T-cell (primary cell): ENCODE data around the gene TGOLN2. TPM values are rescaled to one million over a fixed set of nuclear protein-coding genes. Genes with fewer than 3 reads are reported as not detected.
"Not testable (repeated sequence)": the region's sequence is repeated elsewhere in the genome, so short reads cannot be mapped to it uniquely, and the experiment has no call there.

Experiments
- ATAC-seq, 4 experiments: fragments of 200-7000 bp in 3 of 4; fragments of 150-1000 bp in 1 of 4; cut with Tn5 transposase; replicated peaks in 1 of 4; 1 replicate in 3 of 4; 2 replicates in 1 of 4; pipeline ENCODE4 v1.10.0; 2021; ENCODE audit warnings: moderate library complexity in 3 of 4, mild to moderate bottlenecking in 2 of 4, moderate number of reproducible peaks in 1 of 4
- CTCF ChIA-PET, 2 donors: fragments of 300-600 bp; sonication (Branson Sonifier 250); formaldehyde crosslinking; loops; one replicate each; lab custom pipeline; 2022; ENCODE audit warnings: antibody characterized with exemption in 2 of 2; lab: Charles Lee
- POLR2A ChIA-PET, 2 donors: fragments of 300-600 bp; sonication (Branson Sonifier 250); formaldehyde crosslinking; loops; one replicate each; lab custom pipeline; 2022; ENCODE audit warnings: antibody characterized with exemption in 2 of 2; lab: Charles Lee
- DNase-seq, 35 experiments: peaks; one replicate each; pipeline versions ENCODE4 v3.0.0 to v3.0.0-alpha.2; 2013 to 2023
- H3K27ac ChIP-seq: one replicate; pipeline ENCODE4 v1.5.1; 2013; ENCODE audit warnings: low read length
- H3K27me3 ChIP-seq, 2 experiments: replicated peaks in 1 of 2; 1 replicate in 1 of 2; 2 replicates in 1 of 2; pipeline versions ENCODE4 v1.6.1 to v1.7.0; 2013; ENCODE audit warnings: low read length in 1 of 2, mixed read lengths in 1 of 2; ENCODE audit not compliant: control insufficient read depth in 2 of 2, insufficient read depth in 2 of 2; ENCODE audit errors: extremely low read depth in 1 of 2
- H3K36me3 ChIP-seq, 2 donors: 1 replicate in 1 of 2; 2 replicates in 1 of 2; pipeline versions ENCODE4 v1.6.1 to v1.7.0; 2013; ENCODE audit warnings: low read length in 1 of 2; ENCODE audit not compliant: control insufficient read depth in 2 of 2, insufficient read depth in 1 of 2; ENCODE audit errors: extremely low read depth in 1 of 2
- H3K4me1 ChIP-seq, 2 experiments: 1 replicate in 1 of 2; 2 replicates in 1 of 2; pipeline versions ENCODE4 v1.6.1 to v1.7.0; 2013; ENCODE audit warnings: low read length in 2 of 2, mixed read lengths in 1 of 2; ENCODE audit not compliant: insufficient read depth in 2 of 2, control insufficient read depth in 1 of 2; ENCODE audit errors: extremely low read depth in 1 of 2
- H3K4me3 ChIP-seq, 2 donors: 1 replicate in 1 of 2; 2 replicates in 1 of 2; pipeline versions ENCODE4 v1.5.1 to v1.7.0; 2013; ENCODE audit warnings: mild to moderate bottlenecking in 2 of 2, low read length in 1 of 2, moderate library complexity in 1 of 2; ENCODE audit not compliant: control insufficient read depth in 1 of 2; ENCODE audit errors: extremely low read depth in 1 of 2
- H3K9me3 ChIP-seq: 2 replicates; pipeline ENCODE4 v1.7.0; 2013
- H3K27ac Mint-ChIP-seq, 2 donors: one replicate each; pipeline ENCODE4 v1.8.0; 2020 to 2021; ENCODE audit warnings: mild to moderate bottlenecking in 2 of 2, mixed read lengths in 2 of 2
- H3K27me3 Mint-ChIP-seq, 2 donors: one replicate each; pipeline ENCODE4 v1.8.0; 2021 to 2022; ENCODE audit warnings: mixed read lengths in 2 of 2
- H3K36me3 Mint-ChIP-seq: one replicate; pipeline ENCODE4 v1.8.0; 2021; ENCODE audit warnings: mixed read lengths
- H3K4me1 Mint-ChIP-seq, 3 donors: one replicate each; pipeline ENCODE4 v1.8.0; 2020 to 2022; ENCODE audit warnings: mixed read lengths in 3 of 3, mild to moderate bottlenecking in 1 of 3
- H3K4me3 Mint-ChIP-seq, 3 donors: one replicate each; pipeline ENCODE4 v1.8.0; 2020 to 2022; ENCODE audit warnings: mild to moderate bottlenecking in 3 of 3, mixed read lengths in 3 of 3, moderate library complexity in 3 of 3
- H3K9me3 Mint-ChIP-seq, 3 donors: one replicate each; pipeline ENCODE4 v1.8.0; 2020 to 2022; ENCODE audit warnings: mixed read lengths in 3 of 3
- WGBS: methylation state at CpG from one replicate; pipeline ENCODE4 v1.1.5; 2013; ENCODE audit warnings: missing lambda C conversion rate; ENCODE audit not compliant: insufficient coverage; 5-methylcytosine and 5-hydroxymethylcytosine counted together
- total RNA-seq, 35 experiments: library from RNA in 6 of 35; stranded (reverse) in 6 of 35; fragments of 120-200 nt in 1 of 35; gene quantifications; one replicate each; pipeline versions ENCODE4 v1.2.1 to v1.2.4 and lab custom pipeline; 2013 to 2026

TGOLN2 gene
- total RNA-seq, 5 donors from 2014 or later (not counting 1 experiment from before 2014, with no cell fraction given): 142 to 175 (median 161) TPM

DNA sequence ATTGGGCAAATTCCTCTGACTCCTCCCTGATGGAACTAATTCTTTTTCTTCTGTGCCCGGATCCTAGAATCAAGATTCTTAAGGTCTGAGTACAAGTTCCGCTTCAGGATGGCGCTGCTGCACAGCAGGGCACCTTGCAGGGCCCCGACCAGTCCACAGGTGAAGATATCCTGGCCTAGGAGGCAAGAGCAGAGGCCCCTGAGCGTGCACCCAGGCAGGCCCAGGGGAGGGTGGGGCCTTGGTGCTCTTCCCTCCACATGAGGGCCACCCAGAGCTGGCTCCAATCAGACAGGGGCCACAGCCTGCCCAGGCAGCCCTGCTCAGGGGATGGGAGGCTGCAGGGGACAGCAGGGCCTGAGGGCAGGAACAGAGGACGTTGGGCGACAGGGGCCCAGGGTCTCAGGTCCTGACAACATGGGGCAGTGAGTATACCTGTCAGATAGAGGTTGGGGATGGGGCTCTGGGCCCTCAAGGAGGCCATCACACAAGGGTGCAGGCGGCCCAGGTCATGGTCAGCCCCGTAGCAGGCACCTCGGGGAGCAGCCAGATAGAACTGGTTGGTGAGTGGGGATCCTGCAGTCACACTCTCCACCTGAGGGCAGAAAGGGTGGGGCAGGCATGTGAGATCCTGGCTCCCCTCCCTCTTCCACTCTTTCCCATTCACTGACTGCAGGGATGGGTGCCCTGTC is 15.6 kb upstream of the TGOLN2 start:
- H3K27ac ChIP-seq, H3K4me1 ChIP-seq, H3K9me3 Mint-ChIP-seq, H3K27ac Mint-ChIP-seq, H3K27me3 Mint-ChIP-seq, H3K4me3 Mint-ChIP-seq, H3K9me3 ChIP-seq, DNase-seq, CTCF ChIA-PET, H3K27me3 ChIP-seq, H3K4me3 ChIP-seq, POLR2A ChIA-PET, H3K4me1 Mint-ChIP-seq, ATAC-seq: not testable (repeated sequence)
- 100% methylated on average over 6 of the region's 10 CpGs for WGBS
- peaks cover 7 to 43% of the 10 kb centered on the region in 2 donors for H3K36me3 ChIP-seq
- H3K36me3 Mint-ChIP-seq: peaks cover 49% of the 10 kb centered on the region

GRCh38 chr2:85342156-85342555 is 14.4 kb upstream of the TGOLN2 start:
- Mint-ChIP-seq H3K4me1 (no peaks in the 10 kb centered on the region), H3K27me3 (no peaks in the 10 kb centered on the region), H3K9me3 (no peaks in the 10 kb centered on the region), H3K27ac (no peak overlapping the region), H3K36me3 (peaks cover 41% of the 10 kb centered on the region), H3K4me3 (no peak overlapping the region)
- no peak for DNase-seq
- H3K36me3 ChIP-seq: peaks cover 7 to 37% of the 10 kb centered on the region in 2 donors
- ChIA-PET CTCF (interaction anchor here in 1 of 2 donors (0.6 kb wide), 1 partner anchor 197 kb away, joined by 3 read pairs; the partner anchor contains the start of gene MAT2A), POLR2A (no interaction called here)
- H3K4me3 ChIP-seq: no peak overlapping the region
- H3K9me3 ChIP-seq: no peaks in the 10 kb centered on the region
- no peak overlapping the region for H3K27ac ChIP-seq
- ATAC-seq: no peak
- H3K4me1 ChIP-seq: no peaks in the 10 kb centered on the region
- H3K27me3 ChIP-seq: no peaks in the 10 kb centered on the region
- 89% methylated on average over 1 of the region's 3 CpGs for WGBS

DNA sequence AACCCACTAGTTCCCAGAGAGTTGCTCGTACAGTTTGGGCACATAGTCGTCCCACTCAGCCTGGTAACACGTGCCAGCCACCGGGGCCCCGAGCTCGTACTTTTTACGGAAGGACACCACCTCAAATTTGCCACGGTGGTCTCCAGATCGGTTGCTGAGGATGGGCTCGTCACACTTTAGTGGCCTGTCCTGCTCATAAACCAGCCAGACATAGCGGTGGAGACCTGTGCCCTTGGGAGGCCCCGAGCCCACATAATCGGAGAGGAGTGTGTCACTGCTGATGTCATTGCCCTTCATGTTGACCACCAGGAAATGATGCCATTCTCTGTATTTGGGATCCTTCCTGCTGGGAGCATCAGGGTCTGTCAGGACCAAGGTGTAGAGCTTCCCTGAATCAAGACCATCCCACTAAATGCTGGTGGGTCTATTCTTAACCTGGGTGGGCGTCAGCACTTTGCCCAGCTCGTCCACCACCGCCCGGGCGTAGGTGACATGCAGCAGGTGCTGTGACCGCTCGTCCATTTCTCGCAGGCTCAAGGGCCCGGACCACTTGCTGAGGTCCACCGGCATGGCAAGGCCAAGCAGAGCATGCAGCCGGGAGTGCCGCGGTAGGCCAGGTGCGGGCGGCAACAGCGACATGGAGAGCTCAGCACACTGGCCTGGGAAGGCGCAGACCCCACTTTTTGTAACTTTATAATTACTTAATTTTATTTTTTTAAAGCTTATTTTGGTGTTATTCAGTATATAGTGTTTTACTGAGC is 13.7 kb upstream of the TGOLN2 start:
- ChIA-PET POLR2A (interaction anchor here in 1 of 2 donors (0.6 kb wide), 1 partner anchor 41 kb away, joined by 4 read pairs; no protein-coding TSS in a partner anchor), CTCF (interaction anchor here in 1 of 2 donors (0.6 kb wide), 1 partner anchor 197 kb away, joined by 3 read pairs; the partner anchor contains the start of gene MAT2A)
- no peaks in the 10 kb centered on the region for H3K27me3 ChIP-seq
- no peaks in the 10 kb centered on the region for H3K27me3 Mint-ChIP-seq
- ATAC-seq: no peak
- H3K36me3 Mint-ChIP-seq: peaks cover 35% of the 10 kb centered on the region
- no peaks in the 10 kb centered on the region for H3K9me3 Mint-ChIP-seq
- no peak overlapping the region for H3K27ac ChIP-seq
- H3K36me3 ChIP-seq: peaks cover 7 to 31% of the 10 kb centered on the region in 2 donors
- H3K27ac Mint-ChIP-seq: no peak overlapping the region
- H3K9me3 ChIP-seq: no peaks in the 10 kb centered on the region
- DNase-seq: no peak
- H3K4me3 ChIP-seq: no peak overlapping the region
- WGBS: 95% methylated on average over 21 of the region's 30 CpGs
- H3K4me3 Mint-ChIP-seq: no peak overlapping the region
- H3K4me1 Mint-ChIP-seq: no peaks in the 10 kb centered on the region
- no peaks in the 10 kb centered on the region for H3K4me1 ChIP-seq

DNA sequence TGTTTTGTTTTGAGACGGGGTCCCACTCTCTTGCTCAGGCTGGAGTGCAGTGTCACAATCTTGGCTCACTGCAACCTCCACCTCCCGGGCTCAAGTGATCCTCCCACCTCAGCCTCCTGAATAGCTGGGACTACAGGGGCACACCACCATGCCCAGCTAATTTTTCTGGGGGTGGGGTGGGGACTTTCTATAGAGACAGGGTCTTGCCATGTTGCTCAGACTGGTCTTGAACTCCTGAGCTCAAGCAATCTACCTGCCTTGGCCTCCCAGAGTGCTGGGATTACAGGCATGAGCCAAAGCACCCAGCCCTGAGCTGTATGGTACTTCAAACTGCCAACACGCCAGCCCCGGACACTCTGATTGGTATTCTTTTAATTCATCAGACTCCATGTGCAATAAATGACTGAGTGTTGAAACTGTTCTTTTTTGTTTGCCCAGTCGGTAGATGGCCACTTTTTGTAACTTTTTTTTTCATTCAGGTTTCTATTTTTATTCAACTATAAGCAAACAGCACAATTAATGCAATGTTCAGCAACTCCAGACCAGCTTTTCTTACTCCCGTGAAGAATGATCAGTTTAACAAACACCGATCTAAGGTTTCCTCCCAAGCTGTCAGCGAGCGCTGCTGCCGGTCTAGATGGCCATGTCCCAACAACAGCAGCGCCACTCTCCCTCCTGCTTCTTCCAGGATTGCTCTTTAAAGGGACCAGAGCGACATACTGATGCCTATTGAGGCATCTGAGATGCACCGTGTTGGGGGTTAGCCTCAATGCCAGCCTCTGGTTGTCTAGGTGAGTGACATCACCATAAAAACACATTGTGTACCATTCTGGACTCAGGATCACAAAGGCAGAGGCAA is 12.5 kb upstream of the TGOLN2 start:
- H3K9me3 Mint-ChIP-seq: no peaks in the 10 kb centered on the region
- H3K27ac ChIP-seq: no peak overlapping the region
- H3K9me3 ChIP-seq: no peaks in the 10 kb centered on the region
- WGBS: 96% methylated on average over 7 of the region's 13 CpGs
- H3K27ac Mint-ChIP-seq: no peak overlapping the region
- ChIA-PET CTCF (interaction anchor here (0.5 kb wide), 2 partner anchors 40 to 42 kb away, joined by 4 to 5 read pairs; no protein-coding TSS in a partner anchor), POLR2A (interaction anchor here in 1 of 2 donors (0.6 kb wide), 1 partner anchor 42 kb away, joined by 4 read pairs; no protein-coding TSS in a partner anchor)
- no peak overlapping the region for H3K4me3 ChIP-seq
- H3K4me3 Mint-ChIP-seq: no peak overlapping the region
- peaks cover 29% of the 10 kb centered on the region for H3K36me3 Mint-ChIP-seq
- H3K27me3 Mint-ChIP-seq: no peaks in the 10 kb centered on the region
- no peak for DNase-seq
- peaks cover 7 to 19% of the 10 kb centered on the region in 2 donors for H3K36me3 ChIP-seq
- H3K4me1 Mint-ChIP-seq: no peaks in the 10 kb centered on the region
- no peak for ATAC-seq
- no peaks in the 10 kb centered on the region for H3K4me1 ChIP-seq
- H3K27me3 ChIP-seq: no peaks in the 10 kb centered on the region

DNA sequence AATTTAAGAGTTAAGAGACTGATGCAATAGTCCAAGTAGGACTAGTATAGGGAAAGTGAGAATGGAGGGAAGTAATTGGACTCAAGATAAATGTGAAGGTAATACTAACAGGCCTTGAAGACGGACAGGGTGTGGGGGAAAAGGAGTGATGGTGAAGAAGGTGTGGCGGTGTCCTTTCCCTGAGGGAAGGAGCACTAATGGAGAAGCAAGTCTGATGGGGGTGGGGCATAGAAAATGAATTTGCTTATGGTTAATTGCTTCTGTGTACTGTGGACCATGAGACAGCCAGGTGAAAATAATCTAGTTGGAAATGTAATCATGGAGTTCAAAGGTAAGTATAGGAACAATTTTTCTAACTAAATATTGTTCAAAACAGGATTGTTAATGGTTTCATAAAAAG is 7.1 kb upstream of the TGOLN2 start:
- Histone ChIP-seq H3K4me1 (no peaks in the 10 kb centered on the region), H3K27ac (no peak overlapping the region), H3K27me3 (no peaks in the 10 kb centered on the region), H3K4me3 (no peak overlapping the region), H3K36me3 (no peaks in the 10 kb centered on the region), H3K9me3 (no peaks in the 10 kb centered on the region)
- Mint-ChIP-seq H3K36me3 (no peaks in the 10 kb centered on the region), H3K27me3 (no peaks in the 10 kb centered on the region), H3K27ac (no peak overlapping the region), H3K4me1 (no peaks in the 10 kb centered on the region), H3K4me3 (no peak overlapping the region), H3K9me3 (no peaks in the 10 kb centered on the region)
- 50% methylated on average over 2 of the region's 2 CpGs for WGBS
- POLR2A ChIA-PET: no interaction called here
- DNase-seq (no peak), ATAC-seq (no peak)
- CTCF ChIA-PET: no interaction called here

- not testable (repeated sequence) for DNase-seq, H3K4me1 Mint-ChIP-seq
- CTCF ChIA-PET: interaction anchor here in 1 of 2 donors (0.5 kb wide), 1 partner anchor 10 kb away, joined by 4 read pairs; no protein-coding TSS in a partner anchor
Measured at GRCh38 chr2:85333877-85334276, 6.1 kb upstream of the TGOLN2 start.

More at GRCh38 chr2:85333877-85334276, 6.1 kb upstream of the TGOLN2 start:
- H3K27ac Mint-ChIP-seq, H3K4me1 ChIP-seq, H3K27ac ChIP-seq, ATAC-seq, H3K36me3 Mint-ChIP-seq, H3K27me3 Mint-ChIP-seq, H3K9me3 ChIP-seq, H3K4me3 ChIP-seq, H3K9me3 Mint-ChIP-seq, H3K4me3 Mint-ChIP-seq, H3K36me3 ChIP-seq, H3K27me3 ChIP-seq: not testable (repeated sequence)
- POLR2A ChIA-PET: interaction anchor here in 1 of 2 donors (0.7 kb wide), 1 partner anchor 55 kb away, joined by 3 read pairs; no protein-coding TSS in a partner anchor
- 100% methylated on average over 1 of the region's 4 CpGs for WGBS
